GM23338 (cell line): ENCODE results near the gene SLFN12L. TPM values are rescaled to one million over a fixed set of nuclear protein-coding genes. Genes with fewer than 3 reads are reported as not detected.

ENCODE experiments used
- ATAC-seq: fragments of 200-7000 bp; cut with Tn5 transposase; 3 replicates; pipeline ENCODE4 v1.9.1; 2020
- DNase-seq: peaks from one replicate; pipeline ENCODE4 v3.0.0-alpha.2; 2015; ENCODE audit warnings: low spot score
- H2AFZ ChIP-seq: fragments of 200-600 bp; sonication (generic); 2 replicates; pipeline ENCODE4 v1.8.0; 2016; ENCODE audit warnings: antibody characterized with exemption, mild to moderate bottlenecking, moderate library complexity
- H3F3A ChIP-seq: fragments of 200-600 bp; sonication (generic); replicated peaks from 2 replicates; pipeline ENCODE4 v1.8.0; 2017; ENCODE audit warnings: antibody characterized with exemption, mixed run types, low read depth
- H3K27ac ChIP-seq: fragments of 200-600 bp; sonication (generic); 2 replicates; pipeline ENCODE4 v1.6.1; 2016; ENCODE audit warnings: low read depth
- H3K27me3 ChIP-seq: fragments of 200-600 bp; sonication (generic); 2 replicates; pipeline ENCODE4 v1.8.0; 2016; ENCODE audit warnings: mild to moderate bottlenecking, mixed run types, moderate library complexity; ENCODE audit not compliant: insufficient read depth
- H3K36me3 ChIP-seq: fragments of 200-600 bp; sonication (generic); 2 replicates; pipeline ENCODE4 v1.8.0; 2016; ENCODE audit warnings: mild to moderate bottlenecking; ENCODE audit not compliant: insufficient read depth
- H3K4me1 ChIP-seq: fragments of 200-600 bp; sonication (generic); 2 replicates; pipeline ENCODE4 v1.8.0; 2016; ENCODE audit warnings: mild to moderate bottlenecking, moderate library complexity; ENCODE audit not compliant: insufficient read depth
- H3K4me2 ChIP-seq: fragments of 200-600 bp; sonication (generic); 2 replicates; pipeline ENCODE4 v1.7.1; 2017; ENCODE audit warnings: mixed run types
- H3K4me3 ChIP-seq: fragments of 200-600 bp; sonication (generic); 2 replicates; pipeline ENCODE4 v1.6.1; 2016; ENCODE audit warnings: mixed run types
- H3K79me2 ChIP-seq: fragments of 200-600 bp; sonication (generic); replicated peaks from 2 replicates; pipeline ENCODE4 v1.8.0; 2017; ENCODE audit warnings: mild to moderate bottlenecking; ENCODE audit not compliant: insufficient read depth
- H3K9me2 ChIP-seq: fragments of 200-600 bp; sonication (generic); 2 replicates; pipeline ENCODE4 v1.8.0; 2017; ENCODE audit not compliant: insufficient read depth
- H4K20me1 ChIP-seq: fragments of 200-600 bp; sonication (generic); replicated peaks from 2 replicates; pipeline ENCODE4 v1.8.0; 2017; ENCODE audit warnings: mild to moderate bottlenecking; ENCODE audit not compliant: insufficient read depth
- H3K27ac Mint-ChIP-seq: 2 replicates; pipeline ENCODE4 v1.8.0; 2020; ENCODE audit warnings: inconsistent platforms, mild to moderate bottlenecking, moderate library complexity, mixed read lengths
- H3K27me3 Mint-ChIP-seq: 3 replicates; pipeline ENCODE4 v1.8.0; 2022; ENCODE audit warnings: low read depth, mild to moderate bottlenecking, moderate library complexity, mixed read lengths, inconsistent platforms; ENCODE audit not compliant: insufficient read depth, poor library complexity
- H3K36me3 Mint-ChIP-seq: 3 replicates; pipeline ENCODE4 v1.8.0; 2021; ENCODE audit warnings: low read depth, mild to moderate bottlenecking, inconsistent platforms, moderate library complexity, mixed read lengths
- H3K4me1 Mint-ChIP-seq: 3 replicates; pipeline ENCODE4 v1.8.0; 2020; ENCODE audit warnings: mild to moderate bottlenecking, inconsistent platforms, mixed read lengths
- H3K4me3 Mint-ChIP-seq: 3 replicates; pipeline ENCODE4 v1.8.0; 2021; ENCODE audit warnings: moderate library complexity, mild to moderate bottlenecking, inconsistent platforms, mixed read lengths
- H3K9me3 Mint-ChIP-seq: 3 replicates; pipeline ENCODE4 v1.8.0; 2020; ENCODE audit warnings: moderate library complexity, mild to moderate bottlenecking, inconsistent platforms, mixed read lengths
- CREB1 ChIP-seq: fragments of 250-450 bp; sonication (Bioruptor Pico); IDR thresholded peaks from 2 replicates; pipeline ENCODE4 v1.5.0; 2020; ENCODE audit warnings: low read depth, mild to moderate bottlenecking, moderate library complexity
- EZH2phosphoT487 ChIP-seq: fragments of 200-600 bp; sonication (generic); IDR thresholded peaks from one replicate; pipeline ENCODE4 v1.8.1; 2018; ENCODE audit warnings: antibody characterized with exemption; ENCODE audit not compliant: unreplicated experiment
- JUNB ChIP-seq: IDR thresholded peaks from one replicate; pipeline ENCODE4 v1.6.1; 2016; ENCODE audit warnings: antibody characterized with exemption; ENCODE audit not compliant: unreplicated experiment
- NANOG ChIP-seq: IDR thresholded peaks from 2 replicates; pipeline ENCODE4 v1.6.1; 2016; ENCODE audit warnings: antibody characterized with exemption, borderline replicate concordance
- STAT1 ChIP-seq: IDR thresholded peaks from one replicate; pipeline ENCODE4 v1.6.1; 2016; ENCODE audit warnings: antibody characterized with exemption; ENCODE audit not compliant: unreplicated experiment
- ZNF114 ChIP-seq: fragments of 250-450 bp; sonication (Bioruptor Pico); IDR thresholded peaks from 2 replicates; pipeline ENCODE4 v1.5.0; 2020; ENCODE audit warnings: mild to moderate bottlenecking, moderate library complexity
- ZNF331 ChIP-seq: fragments of 250-450 bp; sonication (Bioruptor Pico); IDR thresholded peaks from 2 replicates; pipeline ENCODE4 v1.5.0; 2020; ENCODE audit warnings: low read depth, mild to moderate bottlenecking, moderate library complexity
- ZNF462 ChIP-seq: fragments of 250-450 bp; sonication (Bioruptor Pico); IDR thresholded peaks from 2 replicates; pipeline ENCODE4 v1.5.0; 2020; ENCODE audit warnings: mild to moderate bottlenecking, moderate library complexity
- polyA plus RNA-seq: library from polyadenylated mRNA; unstranded; fragments of >200 nt; fragmentation: Nextera tagmentation; extraction: Ambion mirVana; gene quantifications from 2 replicates; pipeline ENCODE4 v1.2.1, GENCODE V29; 2016
- total RNA-seq: library from RNA; depleted of rRNA; stranded (reverse); fragments of >200 nt; shearing (Covaris generic); gene quantifications from 2 replicates; pipeline ENCODE4 v1.2.3, GENCODE V29; 2014
- TF ChIP-seq, protein P1 (sequence below), 2 experiments: fragments of 200-600 bp in 1 of 2; sonication (generic) in 1 of 2; conservative IDR thresholded peaks; 2 replicates each; pipeline versions ENCODE4 v1.5.1 to v1.6.1; 2016 to 2017; ENCODE audit warnings: antibody characterized with exemption in 2 of 2, low read depth in 2 of 2, mild to moderate bottlenecking in 2 of 2, moderate library complexity in 1 of 2
- TF ChIP-seq, protein P2 (sequence below): IDR thresholded peaks from one replicate; pipeline ENCODE4 v1.6.1; 2018; ENCODE audit warnings: antibody characterized with exemption; ENCODE audit not compliant: unreplicated experiment
- TF ChIP-seq, protein P3 (sequence below): IDR thresholded peaks from 2 replicates; pipeline ENCODE4 v1.6.1; 2016; ENCODE audit warnings: antibody characterized with exemption

The SLFN12L gene
- total and polyA plus RNA-seq, 2 experiments from 2014 or later: not detected

GRCh38 chr17:35575759-35576158 lies 38.3 kb upstream of the SLFN12L start (continued):
- no peak for TF ChIP-seq ZNF462 (CRISPR knock-in tag)
- no peak for TF ChIP-seq ZNF331
- no peak for TF ChIP-seq JUNB
- no peak for TF ChIP-seq STAT1
- TF ChIP-seq ZNF114 (CRISPR knock-in tag): no peak
- no peak for TF ChIP-seq CREB1

DNA sequence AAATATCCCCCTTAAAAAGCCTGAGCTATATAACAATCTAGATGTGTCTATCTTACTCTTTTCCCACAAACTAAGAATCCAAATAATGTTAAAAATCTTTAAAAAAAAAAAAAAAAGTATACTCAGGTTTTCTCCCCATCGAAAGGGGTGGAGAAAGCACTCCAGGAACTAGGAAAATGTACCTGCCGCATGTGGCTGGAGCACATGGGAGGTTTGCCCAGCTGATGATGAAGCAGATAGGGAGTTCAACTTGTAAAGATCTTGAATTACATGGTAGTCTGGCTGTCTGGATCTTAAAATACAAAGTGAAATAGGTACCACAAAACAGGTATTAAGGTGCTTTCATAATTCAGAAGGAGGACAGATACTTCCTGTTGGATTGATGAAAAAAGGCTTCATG lies 31.9 kb upstream of the SLFN12L start:
- peaks cover 6% of the 10 kb centered on the region; the same call in 1 of the 3 replicates for H3K36me3 Mint-ChIP-seq
- Histone ChIP-seq H3K4me2 (peak overlapping the region; percentile 99), H3K79me2 (peaks cover 49% of the 10 kb centered on the region), H3F3A (no peaks in the 10 kb centered on the region), H3K9me2 (no peaks in the 10 kb centered on the region), H3K27ac (no peak overlapping the region), H3K4me1 (peaks cover 17% of the 10 kb centered on the region), H3K4me3 (peak overlapping the region; percentile 93), H4K20me1 (peaks cover 17% of the 10 kb centered on the region), H3K27me3 (peaks cover 5% of the 10 kb centered on the region; the same call in 1 of the 2 replicates), H3K36me3 (peaks cover 4% of the 10 kb centered on the region; the same call in 1 of the 2 replicates), H2AFZ (no peak overlapping the region)
- ATAC-seq (no peak), DNase-seq (no peak)
- no peak for TF ChIP-seq EZH2phosphoT487
- TF ChIP-seq, protein P1, sequence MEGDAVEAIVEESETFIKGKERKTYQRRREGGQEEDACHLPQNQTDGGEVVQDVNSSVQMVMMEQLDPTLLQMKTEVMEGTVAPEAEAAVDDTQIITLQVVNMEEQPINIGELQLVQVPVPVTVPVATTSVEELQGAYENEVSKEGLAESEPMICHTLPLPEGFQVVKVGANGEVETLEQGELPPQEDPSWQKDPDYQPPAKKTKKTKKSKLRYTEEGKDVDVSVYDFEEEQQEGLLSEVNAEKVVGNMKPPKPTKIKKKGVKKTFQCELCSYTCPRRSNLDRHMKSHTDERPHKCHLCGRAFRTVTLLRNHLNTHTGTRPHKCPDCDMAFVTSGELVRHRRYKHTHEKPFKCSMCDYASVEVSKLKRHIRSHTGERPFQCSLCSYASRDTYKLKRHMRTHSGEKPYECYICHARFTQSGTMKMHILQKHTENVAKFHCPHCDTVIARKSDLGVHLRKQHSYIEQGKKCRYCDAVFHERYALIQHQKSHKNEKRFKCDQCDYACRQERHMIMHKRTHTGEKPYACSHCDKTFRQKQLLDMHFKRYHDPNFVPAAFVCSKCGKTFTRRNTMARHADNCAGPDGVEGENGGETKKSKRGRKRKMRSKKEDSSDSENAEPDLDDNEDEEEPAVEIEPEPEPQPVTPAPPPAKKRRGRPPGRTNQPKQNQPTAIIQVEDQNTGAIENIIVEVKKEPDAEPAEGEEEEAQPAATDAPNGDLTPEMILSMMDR (conservative IDR thresholded peaks at IDR 0.05; ENCODE audit: low read depth in 2 of 2): no peak
- TF ChIP-seq CREB1: no peak
- TF ChIP-seq, protein P2, sequence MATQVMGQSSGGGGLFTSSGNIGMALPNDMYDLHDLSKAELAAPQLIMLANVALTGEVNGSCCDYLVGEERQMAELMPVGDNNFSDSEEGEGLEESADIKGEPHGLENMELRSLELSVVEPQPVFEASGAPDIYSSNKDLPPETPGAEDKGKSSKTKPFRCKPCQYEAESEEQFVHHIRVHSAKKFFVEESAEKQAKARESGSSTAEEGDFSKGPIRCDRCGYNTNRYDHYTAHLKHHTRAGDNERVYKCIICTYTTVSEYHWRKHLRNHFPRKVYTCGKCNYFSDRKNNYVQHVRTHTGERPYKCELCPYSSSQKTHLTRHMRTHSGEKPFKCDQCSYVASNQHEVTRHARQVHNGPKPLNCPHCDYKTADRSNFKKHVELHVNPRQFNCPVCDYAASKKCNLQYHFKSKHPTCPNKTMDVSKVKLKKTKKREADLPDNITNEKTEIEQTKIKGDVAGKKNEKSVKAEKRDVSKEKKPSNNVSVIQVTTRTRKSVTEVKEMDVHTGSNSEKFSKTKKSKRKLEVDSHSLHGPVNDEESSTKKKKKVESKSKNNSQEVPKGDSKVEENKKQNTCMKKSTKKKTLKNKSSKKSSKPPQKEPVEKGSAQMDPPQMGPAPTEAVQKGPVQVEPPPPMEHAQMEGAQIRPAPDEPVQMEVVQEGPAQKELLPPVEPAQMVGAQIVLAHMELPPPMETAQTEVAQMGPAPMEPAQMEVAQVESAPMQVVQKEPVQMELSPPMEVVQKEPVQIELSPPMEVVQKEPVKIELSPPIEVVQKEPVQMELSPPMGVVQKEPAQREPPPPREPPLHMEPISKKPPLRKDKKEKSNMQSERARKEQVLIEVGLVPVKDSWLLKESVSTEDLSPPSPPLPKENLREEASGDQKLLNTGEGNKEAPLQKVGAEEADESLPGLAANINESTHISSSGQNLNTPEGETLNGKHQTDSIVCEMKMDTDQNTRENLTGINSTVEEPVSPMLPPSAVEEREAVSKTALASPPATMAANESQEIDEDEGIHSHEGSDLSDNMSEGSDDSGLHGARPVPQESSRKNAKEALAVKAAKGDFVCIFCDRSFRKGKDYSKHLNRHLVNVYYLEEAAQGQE: no peak
- TF ChIP-seq, protein P3, sequence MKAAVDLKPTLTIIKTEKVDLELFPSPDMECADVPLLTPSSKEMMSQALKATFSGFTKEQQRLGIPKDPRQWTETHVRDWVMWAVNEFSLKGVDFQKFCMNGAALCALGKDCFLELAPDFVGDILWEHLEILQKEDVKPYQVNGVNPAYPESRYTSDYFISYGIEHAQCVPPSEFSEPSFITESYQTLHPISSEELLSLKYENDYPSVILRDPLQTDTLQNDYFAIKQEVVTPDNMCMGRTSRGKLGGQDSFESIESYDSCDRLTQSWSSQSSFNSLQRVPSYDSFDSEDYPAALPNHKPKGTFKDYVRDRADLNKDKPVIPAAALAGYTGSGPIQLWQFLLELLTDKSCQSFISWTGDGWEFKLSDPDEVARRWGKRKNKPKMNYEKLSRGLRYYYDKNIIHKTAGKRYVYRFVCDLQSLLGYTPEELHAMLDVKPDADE: no peak
- TF ChIP-seq JUNB: no peak
- no peak for TF ChIP-seq NANOG
- TF ChIP-seq STAT1: no peak
- no peak for TF ChIP-seq ZNF114 (CRISPR knock-in tag)
- peak overlapping the region; percentile 97 for H3K4me3 Mint-ChIP-seq
- no peaks in the 10 kb centered on the region for H3K9me3 Mint-ChIP-seq
- peak overlapping the region; percentile 48; the same call in 1 of the 2 replicates for H3K27ac Mint-ChIP-seq
- peaks cover 17% of the 10 kb centered on the region for H3K27me3 Mint-ChIP-seq
- H3K4me1 Mint-ChIP-seq: peaks cover 19% of the 10 kb centered on the region
